ENCODE data around the gene MC4R.
A peak's percentile ranks its signal among the peaks of the same experiment; 100 is the strongest.
"Not testable (repeated sequence)": the region's sequence is repeated elsewhere in the genome, so short reads cannot be mapped to it uniquely, and the experiment has no call there.

Gene MC4R

GRCh38 chr18:60372596-60372995 is at the start of gene MC4R:
Gene MC4R (minus strand): TSS chr18:60372775. CDS start chr18:60372349, 426 bp downstream.
- peak; percentile 66 for DNase-seq (ENCODE audit: low spot score)

- DNase-seq (ENCODE audit: low spot score): not testable (repeated sequence)
These were observed 49.7 kb upstream of the MC4R start for GRCh38 chr18:60422306-60422705.

- DNase-seq (ENCODE audit: low spot score): no peak
These were observed 49.0 kb upstream of the MC4R start for GRCh38 chr18:60421356-60422118.

DNA sequence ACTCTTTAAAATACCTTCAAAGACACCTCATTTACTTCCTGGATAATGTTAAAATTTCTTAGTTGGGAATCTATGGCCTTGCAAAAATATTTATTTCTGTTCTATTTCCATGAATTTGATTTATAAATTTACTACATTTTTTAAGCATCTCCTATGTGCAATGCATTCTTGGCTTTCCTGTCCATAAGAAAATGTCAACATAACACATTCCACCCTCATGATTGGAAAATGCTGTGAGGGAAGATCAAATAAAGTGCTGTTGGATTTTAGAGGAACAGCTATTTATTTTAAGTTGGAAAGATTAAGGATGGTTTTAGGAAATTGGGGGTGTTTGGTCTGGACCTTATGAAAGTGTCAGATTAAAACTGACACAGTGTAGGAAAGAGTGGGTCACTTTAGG is 45.4 kb upstream of the MC4R start:
- no peak for DNase-seq (ENCODE audit: low spot score)

GRCh38 chr18:60413944-60414547 is 41.5 kb upstream of the MC4R start:
- no peak for DNase-seq (ENCODE audit: low spot score)

- DNase-seq (ENCODE audit: low spot score): no peak
These were observed 39.1 kb upstream of the MC4R start for GRCh38 chr18:60411715-60412114.

DNA sequence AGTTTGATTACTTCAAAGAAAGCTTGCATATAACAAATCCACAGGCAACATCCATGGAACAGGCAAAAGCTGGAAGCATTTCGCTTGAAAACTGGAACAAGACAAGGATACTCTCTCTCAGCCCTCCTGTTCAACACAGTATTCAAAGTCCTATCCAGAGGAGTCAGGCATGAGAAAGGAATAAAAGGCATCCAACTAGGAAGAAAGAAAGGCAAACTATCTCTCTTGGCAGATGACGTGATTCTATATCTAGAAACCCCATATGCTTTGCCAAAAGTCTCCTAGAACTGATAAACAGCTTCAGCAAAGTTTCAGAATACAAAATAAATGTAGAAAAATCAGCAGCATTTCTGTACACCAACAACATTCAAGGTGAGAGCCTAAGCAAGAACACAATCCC is 34.1 kb upstream of the MC4R start:
- DNase-seq (ENCODE audit: low spot score): no peak

DNA sequence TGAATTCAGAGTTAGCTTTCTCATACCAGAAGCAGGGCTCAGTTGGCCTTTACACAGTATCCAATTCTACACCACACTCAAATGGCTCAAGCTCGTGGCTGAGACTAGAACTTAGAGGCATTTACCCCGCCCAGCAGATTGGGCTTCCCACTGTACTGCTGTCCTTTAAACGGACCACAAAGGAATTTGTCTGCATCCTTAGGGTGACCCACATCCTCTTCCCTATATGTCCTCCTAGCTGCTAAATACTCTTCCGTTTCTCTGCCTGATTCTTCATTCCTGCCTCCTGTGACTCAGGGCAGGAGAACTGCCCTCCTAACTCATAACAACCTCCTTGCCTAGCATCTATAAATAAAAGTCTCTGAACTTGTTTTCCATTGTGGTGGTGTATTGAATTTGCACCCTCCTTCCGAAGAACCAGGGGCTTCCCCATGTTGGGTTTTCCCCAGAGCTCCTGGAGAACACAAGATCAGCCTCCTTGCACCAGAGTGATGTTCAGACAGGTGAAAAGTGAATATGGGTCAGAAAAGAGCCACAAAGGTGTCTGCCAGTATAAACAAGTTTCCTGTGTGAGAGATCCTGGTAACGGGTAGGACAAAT is 32.0 kb upstream of the MC4R start:
- no peak for DNase-seq (ENCODE audit: low spot score)

DNA sequence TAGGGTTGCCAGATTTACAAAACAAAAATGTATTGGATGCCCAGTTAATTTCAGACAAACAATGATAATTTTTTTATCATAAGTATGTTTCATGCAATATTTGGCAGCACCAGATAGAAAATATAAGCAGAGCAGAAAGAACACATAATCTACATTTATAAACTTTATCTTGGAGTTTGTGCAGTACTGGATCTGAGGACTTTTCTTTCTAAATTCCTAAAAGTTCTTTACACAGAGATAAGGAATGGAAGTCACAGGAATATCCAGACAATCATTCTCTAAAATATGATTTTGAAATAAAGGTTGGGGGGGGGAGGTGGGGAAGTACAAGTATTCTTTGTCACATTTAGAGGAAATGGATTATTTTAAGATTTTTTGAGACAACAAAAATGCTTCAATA is 28.8 kb upstream of the MC4R start:
- DNase-seq (ENCODE audit: low spot score): no peak

DNA sequence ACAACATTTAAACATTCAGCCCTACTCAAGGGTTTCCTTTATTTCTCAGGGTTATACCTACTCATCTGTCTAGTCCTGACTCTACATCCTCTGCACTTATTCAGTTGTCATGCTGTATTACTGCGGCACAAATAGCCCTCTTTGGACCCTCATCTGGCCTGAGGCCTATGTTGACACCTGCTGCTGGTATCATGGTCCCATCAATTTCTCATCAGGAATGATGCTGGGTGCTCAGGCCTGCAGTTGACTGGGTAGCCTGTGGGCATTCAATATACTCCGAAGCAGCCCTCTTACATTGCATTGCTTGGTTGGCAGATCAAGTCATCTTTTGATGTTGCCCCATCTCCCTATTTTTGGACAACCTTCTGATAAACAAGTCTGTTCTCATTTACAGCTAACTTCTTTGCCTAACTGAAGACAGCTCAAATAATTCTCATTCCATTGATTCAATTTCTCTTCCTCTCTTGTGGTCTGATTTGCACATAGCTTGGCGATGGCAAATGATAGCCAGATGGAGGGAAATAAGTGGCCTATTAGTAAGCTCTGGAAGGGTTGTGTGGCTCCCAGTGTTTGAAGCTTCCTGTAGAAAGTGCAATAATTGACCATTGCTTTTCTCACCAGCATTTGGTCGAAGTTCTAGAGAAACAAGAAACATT is 19.1 kb upstream of the MC4R start:
- no peak for DNase-seq (ENCODE audit: low spot score)

DNA sequence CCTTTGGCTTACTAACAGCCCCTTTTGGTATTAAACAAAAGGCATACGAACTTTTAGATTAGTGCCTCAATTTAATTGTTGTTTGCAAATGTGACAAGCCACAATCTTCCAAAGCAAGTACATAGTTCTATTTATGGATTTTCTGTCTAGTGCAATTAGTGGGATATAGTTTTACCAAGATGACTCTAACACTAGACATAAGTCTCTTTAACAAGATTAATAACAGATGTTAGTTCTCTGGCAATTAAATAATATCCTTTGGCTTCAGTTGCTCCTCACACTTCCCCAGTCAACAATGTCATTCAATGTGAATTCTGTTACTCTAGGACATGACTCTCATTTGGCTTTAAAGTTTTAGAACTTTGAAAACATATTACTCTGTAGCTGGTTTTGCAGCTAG is 16.7 kb upstream of the MC4R start:
- DNase-seq (ENCODE audit: low spot score): no peak

DNA sequence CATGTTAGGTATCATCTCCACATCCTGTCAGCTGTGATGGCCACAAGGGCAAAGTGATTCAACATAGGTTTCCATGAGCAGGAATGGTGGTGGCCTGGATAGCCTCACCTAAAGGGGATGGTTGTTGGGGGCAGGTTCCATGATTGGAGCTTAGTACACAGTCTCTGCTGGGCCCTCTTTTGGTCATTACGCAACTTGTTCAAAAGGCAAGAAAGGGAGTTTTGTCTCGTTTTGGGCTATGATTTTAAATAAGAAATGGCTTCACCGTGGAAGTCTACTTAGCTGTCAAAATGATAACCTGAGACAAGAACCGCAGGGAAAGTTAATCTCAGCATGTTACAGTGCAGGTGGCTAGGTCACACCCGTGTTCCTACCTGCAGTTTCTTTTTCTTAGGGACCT is 13.1 kb upstream of the MC4R start:
- no peak for DNase-seq (ENCODE audit: low spot score)

- DNase-seq (ENCODE audit: low spot score): no peak
These were observed 11.3 kb upstream of the MC4R start for GRCh38 chr18:60383893-60384292.

GRCh38 chr18:60377778-60378469 is 5.3 kb upstream of the MC4R start:
- no peak for DNase-seq (ENCODE audit: low spot score)

DNA sequence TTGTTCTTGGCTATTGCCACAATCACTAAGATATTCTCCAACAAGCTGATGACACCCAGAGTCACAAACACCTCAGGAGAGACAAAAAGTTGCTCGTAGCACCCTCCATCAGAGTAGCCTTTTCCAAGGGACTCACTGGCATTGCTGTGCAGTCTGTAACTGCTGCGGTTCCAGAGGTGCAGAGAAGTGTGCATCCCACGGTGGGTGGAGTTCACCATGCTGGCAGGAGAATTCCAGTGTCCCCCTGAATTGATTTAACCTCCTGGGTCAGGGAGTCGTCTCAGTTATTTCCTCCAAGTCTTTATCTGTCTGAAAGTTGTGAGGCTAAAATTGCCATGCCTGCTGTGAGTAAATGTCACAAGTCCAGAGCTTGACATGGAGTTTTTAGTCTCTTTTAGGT is 443 bp downstream of the MC4R start:
- DNase-seq (ENCODE audit: low spot score): no peak

GRCh38 chr18:60358516-60358915 is 14.1 kb downstream of the MC4R start:
- DNase-seq (ENCODE audit: low spot score): peak; percentile 5

- no peak for DNase-seq (ENCODE audit: low spot score)
These were observed 21.6 kb downstream of the MC4R start for GRCh38 chr18:60350941-60351340.

- no peak for DNase-seq (ENCODE audit: low spot score)
These were observed 22.4 kb downstream of the MC4R start for GRCh38 chr18:60350150-60350549.

- no peak for DNase-seq (ENCODE audit: low spot score)
These were observed 25.0 kb downstream of the MC4R start for GRCh38 chr18:60347526-60348045.

DNA sequence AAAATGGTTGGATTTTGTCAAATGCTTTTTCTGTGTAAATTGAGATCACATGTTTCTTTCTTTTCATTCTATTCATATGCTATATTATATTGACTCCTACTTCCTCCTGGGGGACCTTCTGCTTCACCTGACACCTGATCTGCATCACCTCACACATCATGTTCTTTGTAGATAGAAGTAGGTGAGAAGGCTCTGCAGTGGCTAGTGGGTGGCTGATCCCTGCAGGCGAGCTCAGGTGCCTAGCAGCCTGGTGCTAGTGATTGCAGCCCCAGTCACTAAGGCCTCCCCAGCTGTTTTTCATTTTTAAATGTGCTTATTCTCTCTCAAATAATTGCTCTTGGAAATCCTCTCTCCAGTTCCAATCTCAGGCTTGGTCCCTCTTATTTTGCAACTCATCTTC is 33.6 kb downstream of the MC4R start:
- DNase-seq (ENCODE audit: low spot score): no peak

DNA sequence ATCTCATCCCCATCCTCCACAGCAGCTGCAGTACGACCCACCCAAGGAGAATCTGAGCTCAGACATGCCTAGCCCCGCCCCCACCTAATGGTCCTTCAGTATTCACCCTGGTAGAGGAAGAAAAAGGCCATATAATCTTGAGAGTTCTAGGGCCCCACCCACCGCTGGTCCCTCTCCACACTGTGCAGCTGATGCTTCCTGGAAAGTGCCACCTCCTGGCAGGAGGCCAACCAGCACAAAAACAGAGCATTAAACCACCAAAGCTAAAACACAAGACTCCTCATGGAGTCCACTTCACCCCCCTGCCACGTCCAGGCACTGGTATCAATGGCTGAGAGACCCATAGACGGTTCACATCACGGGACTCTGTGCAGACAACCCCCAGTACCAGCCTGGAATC is 40.7 kb downstream of the MC4R start:
- no peak for DNase-seq (ENCODE audit: low spot score)

GRCh38 chr18:60329131-60329530 is 43.4 kb downstream of the MC4R start:
- DNase-seq (ENCODE audit: low spot score): no peak
